ENCODE measurements around the gene KRT78.
A peak's percentile ranks its signal among the peaks of the same experiment; 100 is the strongest.

Gene KRT78

GRCh38 chr12:52874573-52875435, 26.0 kb upstream of the KRT78 start:
- no peak overlapping the region for H3K27ac ChIP-seq
- TF ChIP-seq ZFX (IDR thresholded peaks at IDR 0.05; ENCODE audit: borderline replicate concordance), result no peak
- TF ChIP-seq, protein P1, sequence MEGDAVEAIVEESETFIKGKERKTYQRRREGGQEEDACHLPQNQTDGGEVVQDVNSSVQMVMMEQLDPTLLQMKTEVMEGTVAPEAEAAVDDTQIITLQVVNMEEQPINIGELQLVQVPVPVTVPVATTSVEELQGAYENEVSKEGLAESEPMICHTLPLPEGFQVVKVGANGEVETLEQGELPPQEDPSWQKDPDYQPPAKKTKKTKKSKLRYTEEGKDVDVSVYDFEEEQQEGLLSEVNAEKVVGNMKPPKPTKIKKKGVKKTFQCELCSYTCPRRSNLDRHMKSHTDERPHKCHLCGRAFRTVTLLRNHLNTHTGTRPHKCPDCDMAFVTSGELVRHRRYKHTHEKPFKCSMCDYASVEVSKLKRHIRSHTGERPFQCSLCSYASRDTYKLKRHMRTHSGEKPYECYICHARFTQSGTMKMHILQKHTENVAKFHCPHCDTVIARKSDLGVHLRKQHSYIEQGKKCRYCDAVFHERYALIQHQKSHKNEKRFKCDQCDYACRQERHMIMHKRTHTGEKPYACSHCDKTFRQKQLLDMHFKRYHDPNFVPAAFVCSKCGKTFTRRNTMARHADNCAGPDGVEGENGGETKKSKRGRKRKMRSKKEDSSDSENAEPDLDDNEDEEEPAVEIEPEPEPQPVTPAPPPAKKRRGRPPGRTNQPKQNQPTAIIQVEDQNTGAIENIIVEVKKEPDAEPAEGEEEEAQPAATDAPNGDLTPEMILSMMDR (IDR thresholded peaks at IDR 0.05), result no peak

GRCh38 chr12:52873832-52874572, 25.2 kb upstream of the KRT78 start:
- H3K27ac ChIP-seq, result no peak overlapping the region
- TF ChIP-seq, protein P1 (IDR thresholded peaks at IDR 0.05), result no peak
- TF ChIP-seq ZFX (IDR thresholded peaks at IDR 0.05; ENCODE audit: borderline replicate concordance), result no peak

DNA sequence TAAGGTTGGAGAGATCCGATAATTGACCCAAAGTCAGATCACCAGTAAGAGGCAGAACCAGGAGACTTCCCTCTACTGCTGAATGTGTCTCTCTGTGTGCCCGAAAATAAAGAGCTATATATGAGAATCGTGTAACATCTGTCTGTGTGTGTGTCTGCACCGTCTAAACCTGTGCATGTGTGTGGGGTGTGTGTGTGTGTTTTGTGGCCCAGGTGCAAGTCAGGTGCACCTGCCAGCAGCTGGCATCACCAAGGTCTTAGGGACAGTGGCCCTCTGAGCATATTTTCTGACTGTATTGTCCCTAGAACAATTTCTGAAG, 24.7 kb upstream of the KRT78 start:
- no peak overlapping the region for H3K27ac ChIP-seq
- TF ChIP-seq ZFX (IDR thresholded peaks at IDR 0.05; ENCODE audit: borderline replicate concordance), result no peak
- TF ChIP-seq, protein P1 (IDR thresholded peaks at IDR 0.05), result no peak

- H3K27ac ChIP-seq, result no peak overlapping the region
- TF ChIP-seq, protein P1 (IDR thresholded peaks at IDR 0.05), result no peak
- TF ChIP-seq ZFX (IDR thresholded peaks at IDR 0.05; ENCODE audit: borderline replicate concordance), result no peak
These were observed 24.0 kb upstream of the KRT78 start for GRCh38 chr12:52872644-52873389.

DNA sequence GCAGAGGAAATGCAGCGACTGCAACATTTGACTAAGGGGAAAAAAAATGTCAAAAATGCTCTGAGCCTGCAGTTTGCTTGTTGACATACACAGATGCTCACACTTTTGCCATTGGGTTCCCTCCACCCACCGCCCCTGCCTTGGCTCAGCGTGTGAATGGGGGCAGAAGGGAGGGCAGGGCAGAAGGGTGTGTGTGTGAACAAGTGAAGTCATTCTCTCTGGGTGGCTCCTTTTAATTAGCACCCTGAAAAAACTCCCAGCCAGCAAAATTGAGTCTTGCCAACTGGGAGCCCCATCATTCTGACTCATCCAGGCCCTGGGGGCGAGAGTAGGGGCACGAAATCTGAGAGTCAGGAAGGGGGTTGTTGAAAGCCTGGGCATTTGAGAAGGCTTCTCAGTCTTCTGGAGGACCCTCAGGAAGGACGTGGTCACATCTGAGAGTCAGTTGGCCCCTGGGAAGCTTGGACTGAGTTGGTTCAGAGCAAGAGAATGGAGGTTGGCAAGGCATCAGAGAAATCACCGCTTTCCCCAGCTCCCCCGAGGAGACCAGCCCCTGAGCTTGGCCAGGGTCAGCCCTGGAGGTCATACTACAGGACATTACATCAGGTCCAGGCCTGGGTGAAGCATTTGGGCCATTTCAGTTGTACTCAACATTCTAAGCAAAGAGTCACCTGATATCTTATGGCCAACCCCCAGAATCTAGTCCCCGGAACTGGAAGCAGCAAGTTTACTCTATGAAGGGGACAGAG, 22.7 kb upstream of the KRT78 start:
- H3K27ac ChIP-seq, result no peak overlapping the region
- TF ChIP-seq, protein P1 (IDR thresholded peaks at IDR 0.05), result no peak
- TF ChIP-seq ZFX (IDR thresholded peaks at IDR 0.05; ENCODE audit: borderline replicate concordance), result no peak

GRCh38 chr12:52870361-52871290, 21.8 kb upstream of the KRT78 start:
- TF ChIP-seq, protein P1 (IDR thresholded peaks at IDR 0.05), result peak; percentile 97
- no peak for TF ChIP-seq ZFX (IDR thresholded peaks at IDR 0.05; ENCODE audit: borderline replicate concordance)
- no peak overlapping the region for H3K27ac ChIP-seq

Data from 22Rv1 (cell line).